ENCODE measurements around the gene NPTX2. TPM values are rescaled to one million over a fixed set of nuclear protein-coding genes. Genes with fewer than 3 reads are reported as not detected.

NPTX2 gene
- total and polyA plus RNA-seq, 2 of the 8 experiments (the other 6 are each of a cell fraction or from before 2014, with no cell fraction given): 18.4 to 19.2 TPM

DNA sequence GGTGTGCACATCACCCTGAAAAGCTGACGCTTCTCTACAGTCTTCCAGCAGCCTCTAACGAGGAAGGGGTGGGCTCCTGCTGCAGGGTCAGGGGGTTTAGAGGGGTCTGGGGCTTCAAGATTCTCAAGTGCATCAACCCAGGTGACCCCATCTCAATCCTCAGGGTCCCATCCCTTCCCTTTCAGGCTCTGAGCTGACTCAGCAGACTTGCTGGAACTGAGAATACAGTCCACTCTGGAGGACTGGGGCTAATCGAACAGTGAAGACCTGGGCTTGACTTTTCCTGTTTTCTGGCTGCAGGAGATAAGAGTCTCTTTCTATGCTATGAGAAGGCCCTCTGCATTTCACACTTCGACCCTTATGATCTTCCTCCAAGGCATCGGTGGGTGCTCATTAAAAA, 22.3 kb upstream of the NPTX2 start:
- Histone ChIP-seq H3K27ac (ENCODE audit: low read depth, low read length) (no peak overlapping the region), H2BK5ac (ENCODE audit: low read depth, low read length) (no peak overlapping the region), H3K23ac (ENCODE audit: insufficient read length) (no peak overlapping the region), H3K14ac (ENCODE audit: insufficient read length) (no peak overlapping the region), H2AK5ac (ENCODE audit: low read depth, low read length) (no peak overlapping the region), H3K27me3 (replicated peaks in 1 of 4; ENCODE audit: control insufficient read depth in 3 of 4, extremely low read depth in 1 of 4, insufficient read depth in 3 of 4, low read length in 3 of 4) (no peaks in the 10 kb centered on the region), H3K4me2 (ENCODE audit: insufficient read depth in 1 of 2, low read depth in 2 of 2, low read length in 2 of 2) (no peak overlapping the region), H4K5ac (ENCODE audit: insufficient read length, low read depth, low read length) (no peak overlapping the region), H2BK20ac (ENCODE audit: low read length) (no peak overlapping the region), H2BK120ac (replicated peaks; ENCODE audit: low read depth, low read length) (no peak overlapping the region), H3K4ac (replicated peaks; ENCODE audit: insufficient read length, low read depth, low read length) (no peak overlapping the region), H3K23me2 (ENCODE audit: low read depth, low read length) (no peaks in the 10 kb centered on the region), H3K4me1 (replicated peaks in 1 of 4; ENCODE audit: control insufficient read depth in 3 of 4, insufficient read depth in 4 of 4, low read length in 3 of 4) (peaks cover 0 to 2% (median 0%) of the 10 kb centered on the region in 4 experiments; a peak in 1 of 7 replicates), H2BK12ac (ENCODE audit: low read depth, low read length) (no peak overlapping the region), H4K8ac (ENCODE audit: extremely low read depth, insufficient read depth, low read length) (no peak overlapping the region), H3K79me2 (ENCODE audit: control insufficient read depth in 1 of 2, insufficient read depth in 2 of 2, low read length in 2 of 2) (no peaks in the 10 kb centered on the region), H3K79me1 (ENCODE audit: low read depth, low read length) (no peaks in the 10 kb centered on the region), H3K18ac (ENCODE audit: extremely low read depth, low read length) (no peak overlapping the region), H4K20me1 (replicated peaks in 1 of 2; ENCODE audit: control insufficient read depth in 1 of 2, insufficient read depth in 2 of 2, low read length in 2 of 2) (no peaks in the 10 kb centered on the region), H3K9ac (replicated peaks in 1 of 4; ENCODE audit: extremely low read depth in 1 of 4, low read depth in 3 of 4, low read length in 3 of 4) (no peak overlapping the region), H2AFZ (ENCODE audit: low read length) (no peak overlapping the region), H3K56ac (replicated peaks; ENCODE audit: insufficient read length, low read depth, low read length) (no peak overlapping the region), H2BK15ac (ENCODE audit: low read length) (no peak overlapping the region), H4K91ac (replicated peaks; ENCODE audit: insufficient read length, low read length) (no peak overlapping the region), H3K36me3 (ENCODE audit: control insufficient read depth in 2 of 4, insufficient read depth in 4 of 4, low read length in 3 of 4) (no peaks in the 10 kb centered on the region), H3K9me3 (ENCODE audit: insufficient read depth in 2 of 2, low read depth in 1 of 2, low read length in 1 of 2) (no peaks in the 10 kb centered on the region), H3K4me3 (ENCODE audit: extremely low read depth in 1 of 4, insufficient read depth in 2 of 4, low read depth in 3 of 4, low read length in 4 of 4) (no peak overlapping the region)
- TF ChIP-seq PHF8 (conservative IDR thresholded peaks at IDR 0.05; ENCODE audit: low read depth, low read length) (no peak), CEBPB (IDR thresholded peaks at IDR 0.05; ENCODE audit: low read depth, low read length) (no peak)
- no peak for FAIRE-seq
- ChIA-PET POLR2A (ENCODE audit: partially characterized antibody) (no interaction called here), CTCF (ENCODE audit: partially characterized antibody) (no interaction called here)
- DNase-seq (ENCODE audit: low read depth in 1 of 2, low spot score in 2 of 2): no peak
- 89% methylated on average over 5 of the region's 5 CpGs; no CpG with 5 or more reads in 1 of the 2 experiments for WGBS, 2 experiments (ENCODE audit: extremely low coverage in 1 of 2, insufficient coverage in 1 of 2, insufficient read length in 1 of 2, insufficient replicate concordance in 2 of 2, low coverage in 1 of 2, low lambda C conversion rate in 2 of 2, missing lambda C conversion rate in 1 of 2)
